ENCODE results near the gene PCDHA3. TPM values are rescaled to one million over a fixed set of nuclear protein-coding genes. Genes with fewer than 3 reads are reported as not detected.
"Not testable (repeated sequence)": the region's sequence is repeated elsewhere in the genome, so short reads cannot be mapped to it uniquely, and the experiment has no call there.

PCDHA3 gene
- total RNA-seq, 1 donor from 2014 or later = 1.3 TPM

DNA sequence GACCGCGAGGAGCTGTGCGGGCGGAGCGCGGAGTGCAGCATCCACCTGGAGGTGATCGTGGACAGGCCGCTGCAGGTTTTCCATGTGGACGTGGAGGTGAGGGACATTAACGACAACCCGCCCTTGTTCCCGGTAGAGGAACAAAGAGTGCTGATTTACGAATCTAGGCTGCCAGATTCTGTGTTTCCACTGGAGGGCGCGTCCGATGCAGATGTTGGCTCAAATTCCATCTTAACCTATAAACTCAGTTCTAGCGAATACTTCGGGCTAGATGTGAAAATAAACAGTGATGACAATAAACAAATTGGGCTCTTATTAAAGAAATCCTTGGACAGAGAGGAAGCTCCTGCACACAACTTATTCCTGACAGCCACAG, 27.5 kb downstream of the PCDHA3 start:
- intact Hi-C loops (cut with DNase I) = no loop called here
- Histone ChIP-seq H3K27ac (no peak overlapping the region), H3K27me3 (peaks cover 17% of the 10 kb centered on the region), H3K4me1 (no peaks in the 10 kb centered on the region), H3K9me3 (peaks cover 5% of the 10 kb centered on the region), H3K4me3 (peak overlapping the region; percentile 6), H3K36me3 (no peaks in the 10 kb centered on the region)
- TF ChIP-seq, protein P1, sequence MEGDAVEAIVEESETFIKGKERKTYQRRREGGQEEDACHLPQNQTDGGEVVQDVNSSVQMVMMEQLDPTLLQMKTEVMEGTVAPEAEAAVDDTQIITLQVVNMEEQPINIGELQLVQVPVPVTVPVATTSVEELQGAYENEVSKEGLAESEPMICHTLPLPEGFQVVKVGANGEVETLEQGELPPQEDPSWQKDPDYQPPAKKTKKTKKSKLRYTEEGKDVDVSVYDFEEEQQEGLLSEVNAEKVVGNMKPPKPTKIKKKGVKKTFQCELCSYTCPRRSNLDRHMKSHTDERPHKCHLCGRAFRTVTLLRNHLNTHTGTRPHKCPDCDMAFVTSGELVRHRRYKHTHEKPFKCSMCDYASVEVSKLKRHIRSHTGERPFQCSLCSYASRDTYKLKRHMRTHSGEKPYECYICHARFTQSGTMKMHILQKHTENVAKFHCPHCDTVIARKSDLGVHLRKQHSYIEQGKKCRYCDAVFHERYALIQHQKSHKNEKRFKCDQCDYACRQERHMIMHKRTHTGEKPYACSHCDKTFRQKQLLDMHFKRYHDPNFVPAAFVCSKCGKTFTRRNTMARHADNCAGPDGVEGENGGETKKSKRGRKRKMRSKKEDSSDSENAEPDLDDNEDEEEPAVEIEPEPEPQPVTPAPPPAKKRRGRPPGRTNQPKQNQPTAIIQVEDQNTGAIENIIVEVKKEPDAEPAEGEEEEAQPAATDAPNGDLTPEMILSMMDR (IDR thresholded peaks at IDR 0.05) = no peak
- no peak for ATAC-seq
- DNase-seq = no peak

DNA sequence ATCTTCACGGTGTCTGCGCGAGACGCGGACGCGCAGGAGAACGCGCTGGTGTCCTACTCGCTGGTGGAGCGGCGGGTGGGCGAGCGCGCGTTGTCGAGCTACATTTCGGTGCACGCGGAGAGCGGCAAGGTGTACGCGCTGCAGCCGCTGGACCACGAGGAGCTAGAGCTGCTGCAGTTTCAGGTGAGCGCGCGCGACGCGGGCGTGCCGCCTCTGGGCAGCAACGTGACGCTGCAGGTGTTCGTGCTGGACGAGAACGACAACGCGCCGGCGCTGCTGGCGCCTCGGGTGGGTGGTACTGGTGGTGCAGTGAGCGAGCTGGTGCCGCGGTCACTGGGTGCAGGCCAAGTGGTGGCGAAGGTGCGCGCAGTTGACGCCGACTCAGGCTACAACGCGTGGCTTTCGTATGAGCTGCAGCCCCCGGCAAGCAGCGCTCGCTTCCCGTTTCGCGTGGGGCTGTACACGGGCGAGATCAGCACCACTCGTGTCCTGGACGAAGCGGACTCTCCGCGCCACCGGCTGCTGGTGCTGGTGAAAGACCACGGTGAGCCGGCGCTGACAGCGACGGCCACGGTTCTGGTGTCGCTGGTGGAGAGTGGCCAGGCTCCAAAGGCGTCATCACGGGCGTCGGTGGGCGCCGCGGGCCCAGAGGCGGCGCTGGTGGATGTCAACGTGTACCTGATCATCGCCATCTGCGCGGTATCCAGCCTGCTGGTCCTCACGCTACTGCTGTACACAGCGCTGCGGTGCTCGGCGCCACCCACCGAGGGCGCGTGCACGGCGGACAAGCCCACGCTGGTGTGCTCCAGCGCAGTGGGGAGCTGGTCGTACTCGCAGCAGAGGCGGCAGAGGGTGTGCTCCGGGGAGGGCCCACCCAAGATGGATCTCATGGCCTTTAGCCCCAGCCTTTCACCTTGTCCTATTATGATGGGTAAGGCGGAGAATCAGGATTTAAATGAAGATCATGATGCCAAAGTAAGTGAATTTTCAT, 28.9 kb downstream of the PCDHA3 start:
- H3K4me1 ChIP-seq; DNase-seq; H3K4me3 ChIP-seq; intact Hi-C loops (cut with DNase I); H3K36me3 ChIP-seq; H3K9me3 ChIP-seq; H3K27ac ChIP-seq; ATAC-seq: not testable (repeated sequence)
- H3K27me3 ChIP-seq = peaks cover 17% of the 10 kb centered on the region

DNA sequence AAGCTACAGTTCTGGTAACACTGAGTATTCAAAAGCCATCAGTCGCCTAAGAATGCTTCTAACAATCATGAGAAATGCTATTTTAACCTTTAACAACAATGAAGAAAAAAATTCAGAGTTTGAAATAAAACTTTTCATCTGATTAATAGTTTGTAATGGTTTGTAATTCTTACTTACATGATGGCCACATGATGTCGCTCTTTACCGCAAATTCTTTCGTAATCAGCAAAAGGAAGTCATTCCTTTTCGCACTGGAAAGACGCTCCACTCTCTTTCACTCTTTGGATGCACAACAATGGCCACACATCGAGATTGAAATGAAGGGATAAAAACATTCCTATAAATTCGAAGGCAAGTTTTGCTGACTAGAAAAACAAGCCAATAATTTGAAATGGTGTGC, 33.1 kb downstream of the PCDHA3 start, which contains the start of gene PCDHA7:
Gene PCDHA7, plus strand, starts transcription at position 277 of the 400 bp plus-strand sequence. Its CDS starts 115 bp downstream, at position 392.
- Histone ChIP-seq H3K36me3 (no peaks in the 10 kb centered on the region), H3K27ac (no peak within 1 kb of the TSS), H3K4me3 (peak within 1 kb of the TSS; percentile 0), H3K4me1 (no peaks in the 10 kb centered on the region), H3K27me3 (peaks cover 11% of the 10 kb centered on the region), H3K9me3 (no peaks in the 10 kb centered on the region)
- DNase-seq (no peak), ATAC-seq (no peak)
- intact Hi-C loops (cut with DNase I) = no loop called here
- TF ChIP-seq, protein P1 (IDR thresholded peaks at IDR 0.05) = peak; percentile 21

DNA sequence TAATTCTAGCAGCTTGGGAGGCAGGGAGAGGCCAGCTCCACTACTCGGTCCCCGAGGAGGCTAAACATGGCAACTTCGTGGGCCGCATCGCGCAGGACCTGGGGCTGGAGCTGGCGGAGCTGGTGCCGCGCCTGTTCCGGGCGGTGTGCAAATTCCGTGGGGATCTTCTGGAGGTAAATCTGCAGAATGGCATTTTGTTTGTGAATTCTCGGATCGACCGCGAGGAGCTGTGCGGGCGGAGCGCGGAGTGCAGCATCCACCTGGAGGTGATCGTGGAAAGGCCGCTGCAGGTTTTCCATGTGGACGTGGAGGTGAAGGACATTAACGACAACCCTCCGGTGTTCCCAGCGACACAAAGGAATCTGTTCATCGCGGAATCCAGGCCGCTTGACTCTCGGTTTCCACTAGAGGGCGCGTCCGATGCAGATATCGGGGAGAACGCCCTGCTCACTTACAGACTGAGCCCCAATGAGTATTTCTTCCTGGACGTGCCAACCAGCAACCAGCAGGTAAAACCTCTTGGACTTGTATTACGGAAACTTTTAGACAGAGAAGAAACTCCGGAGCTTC, 33.7 kb downstream of the PCDHA3 start:
- Histone ChIP-seq H3K4me3 (peak overlapping the region; percentile 0), H3K27me3 (peaks cover 15% of the 10 kb centered on the region)
- ATAC-seq; H3K36me3 ChIP-seq; DNase-seq; H3K9me3 ChIP-seq; intact Hi-C loops (cut with DNase I); H3K27ac ChIP-seq; H3K4me1 ChIP-seq: not testable (repeated sequence)

DNA sequence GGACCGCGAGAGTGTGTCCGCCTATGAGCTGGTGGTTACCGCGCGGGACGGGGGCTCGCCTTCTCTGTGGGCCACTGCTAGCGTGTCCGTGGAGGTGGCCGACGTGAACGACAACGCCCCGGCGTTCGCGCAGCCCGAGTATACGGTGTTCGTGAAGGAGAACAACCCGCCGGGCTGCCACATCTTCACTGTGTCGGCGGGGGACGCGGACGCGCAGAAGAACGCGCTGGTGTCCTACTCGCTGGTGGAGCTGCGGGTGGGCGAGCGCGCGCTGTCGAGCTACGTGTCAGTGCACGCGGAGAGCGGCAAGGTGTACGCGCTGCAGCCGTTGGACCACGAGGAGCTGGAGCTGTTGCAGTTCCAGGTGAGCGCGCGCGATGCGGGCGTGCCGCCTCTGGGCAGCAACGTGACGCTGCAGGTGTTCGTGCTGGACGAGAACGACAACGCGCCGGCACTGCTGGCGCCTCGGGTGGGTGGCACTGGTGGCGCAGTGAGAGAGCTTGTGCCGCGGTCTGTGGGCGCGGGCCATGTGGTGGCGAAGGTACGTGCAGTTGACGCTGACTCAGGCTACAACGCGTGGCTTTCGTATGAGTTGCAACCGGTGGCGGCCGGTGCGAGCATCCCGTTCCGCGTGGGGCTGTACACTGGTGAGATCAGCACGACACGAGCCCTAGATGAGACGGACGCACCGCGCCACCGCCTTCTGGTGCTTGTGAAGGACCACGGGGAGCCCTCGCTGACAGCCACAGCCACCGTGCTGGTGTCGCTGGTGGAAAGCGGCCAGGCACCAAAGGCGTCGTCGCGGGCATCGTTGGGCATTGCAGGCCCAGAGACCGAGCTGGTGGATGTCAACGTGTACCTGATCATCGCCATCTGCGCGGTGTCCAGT, 35.0 kb downstream of the PCDHA3 start:
- H3K27ac ChIP-seq = no peak overlapping the region
- H3K36me3 ChIP-seq = no peaks in the 10 kb centered on the region
- no peaks in the 10 kb centered on the region for H3K9me3 ChIP-seq
- peaks cover 20% of the 10 kb centered on the region for H3K27me3 ChIP-seq
- H3K4me1 ChIP-seq = no peaks in the 10 kb centered on the region
- no peak overlapping the region for H3K4me3 ChIP-seq
- TF ChIP-seq, protein P1 (IDR thresholded peaks at IDR 0.05) = no peak
- no peak for ATAC-seq
- intact Hi-C loops (cut with DNase I) = no loop called here
- no peak for DNase-seq
